Measurements from ENCODE around the gene OR52W1.

Gene OR52W1

GRCh38 chr11:6204706-6205105, 5.7 kb downstream of the OR52W1 start:
- TF ChIP-seq, protein P1, sequence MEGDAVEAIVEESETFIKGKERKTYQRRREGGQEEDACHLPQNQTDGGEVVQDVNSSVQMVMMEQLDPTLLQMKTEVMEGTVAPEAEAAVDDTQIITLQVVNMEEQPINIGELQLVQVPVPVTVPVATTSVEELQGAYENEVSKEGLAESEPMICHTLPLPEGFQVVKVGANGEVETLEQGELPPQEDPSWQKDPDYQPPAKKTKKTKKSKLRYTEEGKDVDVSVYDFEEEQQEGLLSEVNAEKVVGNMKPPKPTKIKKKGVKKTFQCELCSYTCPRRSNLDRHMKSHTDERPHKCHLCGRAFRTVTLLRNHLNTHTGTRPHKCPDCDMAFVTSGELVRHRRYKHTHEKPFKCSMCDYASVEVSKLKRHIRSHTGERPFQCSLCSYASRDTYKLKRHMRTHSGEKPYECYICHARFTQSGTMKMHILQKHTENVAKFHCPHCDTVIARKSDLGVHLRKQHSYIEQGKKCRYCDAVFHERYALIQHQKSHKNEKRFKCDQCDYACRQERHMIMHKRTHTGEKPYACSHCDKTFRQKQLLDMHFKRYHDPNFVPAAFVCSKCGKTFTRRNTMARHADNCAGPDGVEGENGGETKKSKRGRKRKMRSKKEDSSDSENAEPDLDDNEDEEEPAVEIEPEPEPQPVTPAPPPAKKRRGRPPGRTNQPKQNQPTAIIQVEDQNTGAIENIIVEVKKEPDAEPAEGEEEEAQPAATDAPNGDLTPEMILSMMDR (IDR thresholded peaks at IDR 0.05) = no peak
- no peak overlapping the region for H2AFZ ChIP-seq
- no peak overlapping the region for H3K9ac ChIP-seq
- no peaks in the 10 kb centered on the region for H3K4me1 ChIP-seq
- H3K4me3 ChIP-seq (ENCODE audit: low read depth, low read length) = no peak overlapping the region
- no peaks in the 10 kb centered on the region for H3K27me3 ChIP-seq (ENCODE audit: control insufficient read depth, insufficient read depth, low read length)
- H3K36me3 ChIP-seq (ENCODE audit: control insufficient read depth, insufficient read depth, low read length) = no peaks in the 10 kb centered on the region
- H3K27ac ChIP-seq = no peak overlapping the region
- H3K79me2 ChIP-seq = no peaks in the 10 kb centered on the region
- no peak overlapping the region for H3K4me2 ChIP-seq (ENCODE audit: low read length)
- no peaks in the 10 kb centered on the region for H3K9me3 ChIP-seq (ENCODE audit: control insufficient read depth, low read length)

DNA sequence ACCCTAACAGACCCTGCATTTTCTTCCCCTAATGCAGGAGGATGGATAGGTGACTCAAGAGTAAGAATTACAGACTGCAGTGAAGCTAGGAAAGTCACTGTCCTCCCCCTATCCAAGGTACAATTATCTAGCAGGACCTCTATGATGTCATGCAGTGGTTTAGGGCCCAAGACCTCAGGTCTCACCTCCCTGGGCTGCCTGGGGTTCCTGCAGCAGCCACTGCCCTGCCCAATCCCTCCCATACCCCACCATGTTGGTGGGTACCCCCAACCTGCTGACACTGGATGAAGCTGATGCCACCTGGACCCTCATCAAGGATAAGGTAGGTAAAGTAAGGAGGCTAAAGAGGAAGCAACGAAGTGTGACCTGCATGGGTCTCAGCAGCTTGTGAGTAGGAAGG, 6.3 kb downstream of the OR52W1 start, which contains the start of gene C11orf42:
Gene C11orf42 (plus strand): TSS at position 192 of the 400 bp plus-strand sequence. CDS start 59 bp downstream, at position 251.
- no peaks in the 10 kb centered on the region for H3K79me2 ChIP-seq
- TF ChIP-seq, protein P1 (IDR thresholded peaks at IDR 0.05) = no peak
- no peak within 1 kb of the TSS for H3K9ac ChIP-seq
- no peaks in the 10 kb centered on the region for H3K9me3 ChIP-seq (ENCODE audit: control insufficient read depth, low read length)
- H3K36me3 ChIP-seq (ENCODE audit: control insufficient read depth, insufficient read depth, low read length) = no peaks in the 10 kb centered on the region
- H3K27me3 ChIP-seq (ENCODE audit: control insufficient read depth, insufficient read depth, low read length) = no peaks in the 10 kb centered on the region
- H3K27ac ChIP-seq = no peak within 1 kb of the TSS
- H3K4me3 ChIP-seq (ENCODE audit: low read depth, low read length) = no peak within 1 kb of the TSS
- H3K4me2 ChIP-seq (ENCODE audit: low read length) = no peak within 1 kb of the TSS
- H3K4me1 ChIP-seq = no peaks in the 10 kb centered on the region
- H2AFZ ChIP-seq = no peak within 1 kb of the TSS

- Histone ChIP-seq H3K4me3 (ENCODE audit: low read depth, low read length) (no peak overlapping the region), H3K79me2 (no peaks in the 10 kb centered on the region), H3K27ac (no peak overlapping the region), H3K9ac (no peak overlapping the region), H2AFZ (no peak overlapping the region), H3K36me3 (ENCODE audit: control insufficient read depth, insufficient read depth, low read length) (no peaks in the 10 kb centered on the region), H3K27me3 (ENCODE audit: control insufficient read depth, insufficient read depth, low read length) (no peaks in the 10 kb centered on the region), H3K4me1 (no peaks in the 10 kb centered on the region), H3K4me2 (ENCODE audit: low read length) (no peak overlapping the region), H3K9me3 (ENCODE audit: control insufficient read depth, low read length) (no peaks in the 10 kb centered on the region)
- TF ChIP-seq, protein P1 (IDR thresholded peaks at IDR 0.05) = no peak
Measured at GRCh38 chr11:6206456-6207180, 7.6 kb downstream of the OR52W1 start.

- H3K4me2 ChIP-seq (ENCODE audit: low read length) = no peak overlapping the region
- H3K4me1 ChIP-seq = no peaks in the 10 kb centered on the region
- H3K9me3 ChIP-seq (ENCODE audit: control insufficient read depth, low read length) = no peaks in the 10 kb centered on the region
- H3K4me3 ChIP-seq (ENCODE audit: low read depth, low read length) = no peak overlapping the region
- H3K27ac ChIP-seq = no peak overlapping the region
- H3K9ac ChIP-seq = no peak overlapping the region
- H3K79me2 ChIP-seq = no peaks in the 10 kb centered on the region
- H3K27me3 ChIP-seq (ENCODE audit: control insufficient read depth, insufficient read depth, low read length) = no peaks in the 10 kb centered on the region
- no peak overlapping the region for H2AFZ ChIP-seq
- no peaks in the 10 kb centered on the region for H3K36me3 ChIP-seq (ENCODE audit: control insufficient read depth, insufficient read depth, low read length)
- TF ChIP-seq, protein P1 (IDR thresholded peaks at IDR 0.05) = no peak
Measured at GRCh38 chr11:6209801-6210200, 10.8 kb downstream of the OR52W1 start.
